ENCODE data around the gene ZNF516.

ZNF516 gene

GRCh38 chr18:76455003-76455676 is 39.9 kb downstream of the ZNF516 start:
- DNase-seq (ENCODE audit: low read depth) = no peak

DNA sequence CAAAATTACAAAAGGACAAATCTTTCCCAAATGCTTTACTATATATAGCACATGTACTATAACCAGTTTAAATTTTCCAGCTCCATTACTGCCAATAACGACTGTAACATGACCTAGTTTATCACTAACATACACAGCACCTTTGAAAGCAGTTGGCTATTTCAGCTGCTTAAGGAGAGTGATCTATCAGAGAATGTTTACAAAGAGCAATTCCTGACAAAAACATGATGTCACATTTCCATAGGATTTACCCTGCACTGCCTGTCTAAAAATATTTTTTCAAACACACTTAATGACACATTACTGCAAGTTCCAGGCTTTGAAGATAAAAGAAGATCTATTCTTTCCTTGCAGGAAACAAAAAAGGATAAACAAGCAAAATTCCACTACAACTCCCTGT is 40.6 kb downstream of the ZNF516 start:
- no peak for DNase-seq (ENCODE audit: low read depth)

DNA sequence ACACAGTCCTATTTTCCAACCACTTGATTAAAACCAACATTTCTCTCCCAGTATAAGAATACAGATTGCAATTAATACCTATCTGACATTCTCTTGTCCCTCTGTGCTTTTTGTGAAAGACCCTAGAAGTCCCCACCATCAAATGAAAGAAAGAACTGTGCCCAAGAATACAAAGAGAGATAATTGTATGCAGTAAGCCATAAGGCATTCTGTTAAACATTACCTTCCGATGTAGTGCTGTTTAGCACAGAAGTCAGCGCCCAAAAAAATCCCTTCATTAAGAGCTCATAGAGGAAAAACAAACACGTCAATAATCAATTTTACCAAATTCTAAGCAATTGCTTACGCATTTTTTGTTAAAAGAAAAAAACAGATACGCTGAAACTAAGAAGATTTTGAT is 41.1 kb downstream of the ZNF516 start:
- no peak for DNase-seq (ENCODE audit: low read depth)

- no peak for DNase-seq (ENCODE audit: low read depth)
Measured at GRCh38 chr18:76453057-76453561, 41.9 kb downstream of the ZNF516 start.

DNA sequence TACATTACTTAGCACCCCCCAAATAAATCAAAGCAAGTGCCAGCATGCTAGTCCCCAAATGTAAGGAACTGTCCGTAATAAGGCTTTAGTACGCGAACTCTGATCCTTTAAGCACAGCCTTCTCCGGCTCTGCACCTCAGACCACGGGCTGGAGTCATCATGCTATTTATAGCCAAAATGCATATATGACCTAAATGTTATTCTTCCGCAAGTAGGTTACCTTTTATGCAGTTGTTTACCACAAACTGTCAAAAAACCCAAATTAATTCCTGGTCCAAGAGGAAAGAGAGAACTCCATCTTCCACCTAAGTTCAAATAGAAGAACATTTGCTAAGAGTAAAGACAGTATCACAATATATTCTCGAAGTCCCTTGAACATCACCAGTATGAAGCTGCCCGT is 42.7 kb downstream of the ZNF516 start:
- DNase-seq (ENCODE audit: low read depth) = no peak

- no peak for DNase-seq (ENCODE audit: low read depth)
Measured at GRCh38 chr18:76451396-76452331, 43.4 kb downstream of the ZNF516 start.

GRCh38 chr18:76450452-76451395 is 44.3 kb downstream of the ZNF516 start:
- peak; percentile 72 for DNase-seq (ENCODE audit: low read depth)

DNA sequence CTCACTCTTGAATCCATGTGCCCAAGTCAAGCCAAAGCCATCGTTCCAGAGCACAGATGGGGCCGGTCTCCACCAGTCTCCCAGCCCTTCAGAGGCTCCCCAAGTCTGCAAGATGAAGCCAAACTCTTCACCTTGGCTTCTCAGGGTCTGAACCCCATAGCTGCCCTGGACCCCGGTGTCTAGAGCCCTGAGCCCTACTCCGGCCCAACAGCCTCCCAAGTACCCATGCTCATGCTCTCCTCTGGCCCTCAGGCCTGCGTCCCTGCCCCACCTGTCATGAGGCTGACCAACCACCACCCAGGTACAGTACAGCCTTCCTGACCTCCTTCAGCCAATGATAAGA is 46.0 kb downstream of the ZNF516 start:
- no peak for DNase-seq (ENCODE audit: low read depth)

- DNase-seq (ENCODE audit: low read depth) = no peak
Measured at GRCh38 chr18:76448256-76449110, 46.6 kb downstream of the ZNF516 start.

- DNase-seq (ENCODE audit: low read depth) = peak; percentile 77
Measured at GRCh38 chr18:76447258-76447890, 47.7 kb downstream of the ZNF516 start.

- peak; percentile 37 for DNase-seq (ENCODE audit: low read depth)
Measured at GRCh38 chr18:76446321-76447257, 48.5 kb downstream of the ZNF516 start.

- peak; percentile 29 for DNase-seq (ENCODE audit: low read depth)
Measured at GRCh38 chr18:76445741-76446232, 49.3 kb downstream of the ZNF516 start.

DNA sequence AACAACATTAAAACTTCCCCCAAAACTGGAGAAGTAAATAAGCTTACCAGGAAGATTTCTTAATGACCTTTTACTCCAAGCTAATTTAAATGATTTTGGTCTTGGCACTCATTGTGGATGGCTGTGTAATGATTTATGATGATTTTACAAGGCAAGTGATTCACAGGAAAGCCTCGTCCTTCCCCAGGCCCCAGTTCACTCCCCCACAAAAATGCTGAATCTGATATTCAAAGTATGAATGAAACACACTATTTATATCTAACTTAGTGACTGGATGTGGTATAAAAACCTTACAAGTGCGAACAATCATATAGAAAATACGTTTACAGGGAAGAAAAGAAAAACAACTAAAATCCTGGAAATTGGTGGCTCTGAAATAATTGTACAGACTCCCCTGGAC is 49.8 kb downstream of the ZNF516 start:
- peak; percentile 77 for DNase-seq (ENCODE audit: low read depth)

GRCh38 chr18:76444446-76445105 is 50.5 kb downstream of the ZNF516 start:
- DNase-seq (ENCODE audit: low read depth) = no peak

DNA sequence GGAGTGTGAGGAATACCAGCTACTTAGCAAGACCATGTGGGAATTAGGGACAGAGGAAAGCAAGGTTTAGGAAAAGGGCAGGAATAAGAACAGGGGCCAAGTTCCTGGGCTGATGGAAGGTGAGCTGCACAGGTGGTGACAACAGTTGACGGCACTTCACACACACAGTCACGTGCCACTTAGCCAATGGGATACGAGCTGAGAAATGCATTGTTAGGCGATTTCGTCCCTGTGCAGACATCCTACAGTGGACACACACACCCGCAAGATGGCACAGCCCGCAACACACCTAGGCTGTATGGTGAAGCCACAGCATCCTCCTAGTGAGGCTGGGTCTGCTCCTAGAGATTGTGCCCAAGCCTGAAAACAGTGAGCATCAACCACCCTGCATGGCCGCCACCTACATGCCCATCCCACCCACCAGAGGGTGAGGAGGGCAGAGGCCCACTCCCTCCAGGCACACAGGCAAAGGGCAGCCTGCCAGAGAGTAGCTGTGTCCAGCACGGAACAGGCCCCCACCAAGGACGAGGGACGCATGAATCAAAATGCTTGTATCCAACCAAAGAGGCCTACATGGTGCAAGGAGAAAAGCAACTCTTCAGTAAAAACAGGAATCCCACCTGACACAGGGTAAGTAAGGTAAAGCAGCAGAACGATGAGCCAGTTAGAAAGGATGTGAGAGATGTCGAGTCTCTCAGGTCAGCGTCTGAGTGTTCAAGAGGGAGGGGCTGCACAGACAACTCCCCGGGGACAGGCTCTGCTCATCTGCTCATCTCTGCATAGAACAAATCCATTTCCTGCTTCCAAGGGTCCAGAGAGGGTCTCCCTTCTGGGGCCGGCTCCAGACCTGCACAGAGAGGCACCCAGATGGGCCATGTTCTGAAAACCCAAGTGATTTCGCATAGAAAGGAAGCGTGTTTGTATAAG is 51.3 kb downstream of the ZNF516 start:
- DNase-seq (ENCODE audit: low read depth) = no peak

DNA sequence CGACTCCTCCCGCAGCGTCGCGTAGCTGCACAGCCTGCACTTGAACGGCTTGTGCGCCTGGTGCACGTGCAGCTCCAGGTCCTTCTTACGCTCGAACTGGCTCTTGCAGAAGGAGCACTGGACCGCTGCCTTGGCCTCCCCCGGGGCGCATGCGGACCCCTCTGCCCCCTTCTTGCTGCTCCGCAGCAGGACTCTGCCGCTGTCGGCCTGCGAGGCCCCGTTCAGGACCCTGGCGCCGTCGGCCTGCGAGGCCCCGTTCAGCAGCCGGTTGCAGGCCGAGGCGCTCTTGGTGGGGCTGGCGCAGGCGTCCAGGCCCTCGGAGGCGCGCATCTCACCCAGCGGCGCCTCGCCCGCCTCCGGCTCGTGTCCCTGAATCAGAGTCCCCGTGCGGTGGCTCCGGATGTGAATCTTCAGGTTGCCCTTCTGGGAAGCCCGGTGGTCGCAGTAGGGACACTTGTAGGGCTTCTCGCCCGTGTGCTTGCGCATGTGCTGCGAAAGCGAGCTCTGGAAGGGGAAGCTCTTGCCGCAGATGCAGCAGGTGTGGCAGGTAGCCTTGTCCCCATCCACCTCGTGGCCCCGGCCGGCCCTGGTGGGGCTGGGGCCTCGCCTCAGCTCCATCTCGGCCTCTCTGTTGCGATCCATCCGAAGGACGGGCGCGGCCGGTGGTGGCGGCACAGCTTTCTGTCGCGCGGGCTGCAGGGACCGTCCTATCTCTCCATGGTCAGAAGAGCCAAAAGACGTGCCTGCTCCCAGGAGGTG is 52.5 kb downstream of the ZNF516 start:
- DNase-seq (ENCODE audit: low read depth) = no peak
